ENCODE results near the gene ACTR3.

GRCh38 chr2:113842919-113843736 is 46.8 kb upstream of the ACTR3 start:
- TF ChIP-seq POLR2AphosphoS5 (IDR thresholded peaks at IDR 0.05; ENCODE audit: insufficient read depth in 1 of 2, low read depth in 1 of 2) (peak in 1 of 2 donors; percentile 78), CTCF (IDR thresholded peaks at IDR 0.05) (no peak), POLR2A (IDR thresholded peaks at IDR 0.05) (no peak)

Data from vagina (tissue), 2 donors.